Measurements from ENCODE around the gene CHD1.

DNA sequence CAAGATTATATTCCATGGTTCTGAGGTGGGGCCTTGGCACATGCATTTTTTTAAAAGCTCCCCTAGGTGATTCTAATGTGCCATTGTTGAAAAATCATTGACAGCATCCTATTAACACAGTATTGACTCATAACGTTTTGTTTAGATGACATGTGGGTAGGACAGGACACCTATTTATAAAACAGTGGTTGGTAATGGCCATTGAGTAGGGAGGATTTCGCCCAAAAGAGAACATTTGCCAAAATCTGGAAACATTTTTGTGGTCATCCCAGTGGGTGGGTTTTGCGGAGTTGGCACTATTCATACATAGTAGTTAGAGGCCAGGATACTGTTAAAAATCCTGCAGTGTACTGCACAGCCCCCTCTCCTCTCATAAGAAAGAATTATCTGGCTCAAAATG, 6.4 kb upstream of the CHD1 start:
- TF ChIP-seq, protein P1, sequence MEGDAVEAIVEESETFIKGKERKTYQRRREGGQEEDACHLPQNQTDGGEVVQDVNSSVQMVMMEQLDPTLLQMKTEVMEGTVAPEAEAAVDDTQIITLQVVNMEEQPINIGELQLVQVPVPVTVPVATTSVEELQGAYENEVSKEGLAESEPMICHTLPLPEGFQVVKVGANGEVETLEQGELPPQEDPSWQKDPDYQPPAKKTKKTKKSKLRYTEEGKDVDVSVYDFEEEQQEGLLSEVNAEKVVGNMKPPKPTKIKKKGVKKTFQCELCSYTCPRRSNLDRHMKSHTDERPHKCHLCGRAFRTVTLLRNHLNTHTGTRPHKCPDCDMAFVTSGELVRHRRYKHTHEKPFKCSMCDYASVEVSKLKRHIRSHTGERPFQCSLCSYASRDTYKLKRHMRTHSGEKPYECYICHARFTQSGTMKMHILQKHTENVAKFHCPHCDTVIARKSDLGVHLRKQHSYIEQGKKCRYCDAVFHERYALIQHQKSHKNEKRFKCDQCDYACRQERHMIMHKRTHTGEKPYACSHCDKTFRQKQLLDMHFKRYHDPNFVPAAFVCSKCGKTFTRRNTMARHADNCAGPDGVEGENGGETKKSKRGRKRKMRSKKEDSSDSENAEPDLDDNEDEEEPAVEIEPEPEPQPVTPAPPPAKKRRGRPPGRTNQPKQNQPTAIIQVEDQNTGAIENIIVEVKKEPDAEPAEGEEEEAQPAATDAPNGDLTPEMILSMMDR (IDR thresholded peaks at IDR 0.05; ENCODE audit: extremely low read depth in 1 of 2, insufficient read depth in 1 of 2, low read depth in 1 of 2, low read length in 2 of 2): no peak
- no peak for TF ChIP-seq POLR2AphosphoS5 (IDR thresholded peaks at IDR 0.05; ENCODE audit: insufficient read depth, low read depth, low read length)

Measured in endothelial cell of umbilical vein (primary cell).